ENCODE results near the gene TUBGCP3. TPM values are rescaled to one million over a fixed set of nuclear protein-coding genes. Genes with fewer than 3 reads are reported as not detected.
"Not testable (repeated sequence)": the region's sequence is repeated elsewhere in the genome, so short reads cannot be mapped to it uniquely, and the experiment has no call there.

The TUBGCP3 gene
- total and polyA plus RNA-seq, 4 donors, result 6.7 to 31.0 (median 17.3) TPM

- 94% methylated on average over 8 of the region's 8 CpGs for WGBS
- H3K36me3 ChIP-seq (ENCODE audit: control insufficient read depth in 4 of 4, insufficient read depth in 3 of 4, low read depth in 1 of 4, low read length in 3 of 4), result peaks cover 2 to 11% (median 8%) of the 10 kb centered on the region in 4 donors
Observed at GRCh38 chr13:112487127-112487517, 100.8 kb downstream of the TUBGCP3 start.

GRCh38 chr13:112486386-112487126, 101.4 kb downstream of the TUBGCP3 start:
- H3K36me3 ChIP-seq (ENCODE audit: control insufficient read depth in 4 of 4, insufficient read depth in 3 of 4, low read depth in 1 of 4, low read length in 3 of 4), result peaks cover 2 to 11% (median 8%) of the 10 kb centered on the region in 4 donors
- H3K4me1 ChIP-seq (ENCODE audit: control insufficient read depth in 4 of 4, insufficient read depth in 4 of 4, low read length in 3 of 4), result no peaks in the 10 kb centered on the region
- DNase-seq (ENCODE audit: low spot score), result no peak
- no peak overlapping the region for H3K4me3 ChIP-seq (ENCODE audit: low read depth in 1 of 3, low read length in 3 of 3)
- H3K27ac ChIP-seq (ENCODE audit: low read depth in 1 of 2, low read length in 2 of 2), result no peak overlapping the region
- no peaks in the 10 kb centered on the region for H3K9me3 ChIP-seq (ENCODE audit: control insufficient read depth in 4 of 4, low read length in 3 of 4)
- 96% methylated on average over 11 of the region's 11 CpGs for WGBS
- TF ChIP-seq FOXA2 (IDR thresholded peaks at IDR 0.05) (no peak), GABPA (IDR thresholded peaks at IDR 0.05 in 1 of 2, conservative IDR thresholded peaks at IDR 0.05 in 1 of 2) (no peak), ATF3 (IDR thresholded peaks at IDR 0.05) (no peak), HNF4A (conservative IDR thresholded peaks at IDR 0.05) (no peak), RXRA (IDR thresholded peaks at IDR 0.05) (no peak), REST (IDR thresholded peaks at IDR 0.05) (no peak), NR2F2 (IDR thresholded peaks at IDR 0.05) (no peak), JUND (IDR thresholded peaks at IDR 0.05) (no peak), YY1 (IDR thresholded peaks at IDR 0.05) (no peak), HNF4G (IDR thresholded peaks at IDR 0.05) (no peak), SP1 (IDR thresholded peaks at IDR 0.05) (no peak), EGR1 (IDR thresholded peaks at IDR 0.05; ENCODE audit: low read depth in 2 of 2) (no peak), CTCF (IDR thresholded peaks at IDR 0.05; ENCODE audit: low read depth, low read length, missing input control) (no peak)
- no peaks in the 10 kb centered on the region for H3K27me3 ChIP-seq (ENCODE audit: control insufficient read depth in 4 of 4, insufficient read depth in 4 of 4, low read length in 3 of 4)
- H3K9ac ChIP-seq (ENCODE audit: low read depth in 1 of 2, low read length in 2 of 2), result no peak overlapping the region

More at GRCh38 chr13:112487127-112487517, 100.8 kb downstream of the TUBGCP3 start:
- Histone ChIP-seq H3K9ac (ENCODE audit: low read depth in 1 of 2, low read length in 2 of 2) (no peak overlapping the region), H3K27ac (ENCODE audit: low read depth in 1 of 2, low read length in 2 of 2) (no peak overlapping the region), H3K4me3 (ENCODE audit: low read depth in 1 of 3, low read length in 3 of 3) (no peak overlapping the region), H3K9me3 (ENCODE audit: control insufficient read depth in 4 of 4, low read length in 3 of 4) (no peaks in the 10 kb centered on the region), H3K27me3 (ENCODE audit: control insufficient read depth in 4 of 4, insufficient read depth in 4 of 4, low read length in 3 of 4) (no peaks in the 10 kb centered on the region), H3K4me1 (ENCODE audit: control insufficient read depth in 4 of 4, insufficient read depth in 4 of 4, low read length in 3 of 4) (no peaks in the 10 kb centered on the region)
- no peak for DNase-seq (ENCODE audit: low spot score)
- no peak for TF ChIP-seq TAF1 (conservative IDR thresholded peaks at IDR 0.05)
- no peak for TF ChIP-seq ATF3 (IDR thresholded peaks at IDR 0.05)
- no peak for TF ChIP-seq YY1 (IDR thresholded peaks at IDR 0.05)
- no peak for TF ChIP-seq SP1 (IDR thresholded peaks at IDR 0.05)
- no peak for TF ChIP-seq RXRA (IDR thresholded peaks at IDR 0.05)
- TF ChIP-seq JUND (IDR thresholded peaks at IDR 0.05), result no peak
- no peak for TF ChIP-seq GABPA (IDR thresholded peaks at IDR 0.05 in 1 of 2, conservative IDR thresholded peaks at IDR 0.05 in 1 of 2)
- TF ChIP-seq CTCF (IDR thresholded peaks at IDR 0.05; ENCODE audit: low read depth, low read length, missing input control), result no peak
- TF ChIP-seq HNF4A (conservative IDR thresholded peaks at IDR 0.05), result no peak
- TF ChIP-seq FOXA2 (IDR thresholded peaks at IDR 0.05), result no peak

GRCh38 chr13:112485814-112486213, 102.1 kb downstream of the TUBGCP3 start:
- WGBS, result 98% methylated on average over 23 of the region's 25 CpGs
- peaks cover 2 to 11% (median 8%) of the 10 kb centered on the region in 4 donors for H3K36me3 ChIP-seq (ENCODE audit: control insufficient read depth in 4 of 4, insufficient read depth in 3 of 4, low read depth in 1 of 4, low read length in 3 of 4)
- DNase-seq (ENCODE audit: low spot score), result not testable (repeated sequence)

More at GRCh38 chr13:112485814-112486213, 102.1 kb downstream of the TUBGCP3 start:
- H3K4me1 ChIP-seq (ENCODE audit: control insufficient read depth in 4 of 4, insufficient read depth in 4 of 4, low read length in 3 of 4); H3K27me3 ChIP-seq (ENCODE audit: control insufficient read depth in 4 of 4, insufficient read depth in 4 of 4, low read length in 3 of 4); H3K9me3 ChIP-seq (ENCODE audit: control insufficient read depth in 4 of 4, low read length in 3 of 4); H3K9ac ChIP-seq (ENCODE audit: low read depth in 1 of 2, low read length in 2 of 2); H3K27ac ChIP-seq (ENCODE audit: low read depth in 1 of 2, low read length in 2 of 2); H3K4me3 ChIP-seq (ENCODE audit: low read depth in 1 of 3, low read length in 3 of 3): not testable (repeated sequence)
